ENCODE measurements around the gene GNE.

GRCh38 chr9:36211510-36211909 lies 46.7 kb downstream of the GNE start:
- TF ChIP-seq POLR2AphosphoS5 (IDR thresholded peaks at IDR 0.05; ENCODE audit: low read length) (no peak), PRDM15 (CRISPR knock-in tag; IDR thresholded peaks at IDR 0.05) (no peak), CREB1 (IDR thresholded peaks at IDR 0.05; ENCODE audit: low read depth) (no peak)

All from GM12878 (cell line).